WTC11 (cell line): Measurements from ENCODE around the gene SRCIN1.
A peak's percentile ranks its signal among the peaks of the same experiment; 100 is the strongest.

Source experiments
- CREB1 ChIP-seq: sonication (generic); formaldehyde crosslinking; IDR thresholded peaks from 2 replicates; pipeline ENCODE4 v1.8.0; 2023; ENCODE audit warnings: mild to moderate bottlenecking, missing genetic modification reagents
- E2F1 ChIP-seq: sonication (generic); formaldehyde crosslinking; IDR thresholded peaks from 2 replicates; pipeline ENCODE4 v1.8.0; 2022; ENCODE audit warnings: mild to moderate bottlenecking, missing genetic modification reagents
- FOXK1 ChIP-seq: sonication (generic); formaldehyde crosslinking; IDR thresholded peaks from 2 replicates; pipeline ENCODE4 v1.8.0; 2022; ENCODE audit warnings: mild to moderate bottlenecking, moderate library complexity, missing genetic modification reagents
- HMGA2 ChIP-seq: fragments of 250-450 bp; sonication (Bioruptor Pico); IDR thresholded peaks from 2 replicates; pipeline ENCODE4 v1.4.0; 2021; ENCODE audit warnings: mild to moderate bottlenecking, moderate library complexity
- KAT7 ChIP-seq: sonication (generic); formaldehyde crosslinking; IDR thresholded peaks from 2 replicates; pipeline ENCODE4 v1.8.1; 2023; ENCODE audit warnings: missing genetic modification reagents, mild to moderate bottlenecking, borderline replicate concordance
- MYBL2 ChIP-seq: sonication (generic); formaldehyde crosslinking; IDR thresholded peaks from 2 replicates; pipeline ENCODE4 v1.8.1; 2023; ENCODE audit warnings: mild to moderate bottlenecking, moderate library complexity, missing genetic modification reagents
- NR2C2 ChIP-seq: sonication (generic); formaldehyde crosslinking; IDR thresholded peaks from 2 replicates; pipeline ENCODE4 v1.8.0; 2022; ENCODE audit warnings: mild to moderate bottlenecking, missing genetic modification reagents
- RELA ChIP-seq: sonication (generic); formaldehyde crosslinking; IDR thresholded peaks from 2 replicates; pipeline ENCODE4 v1.8.1; 2022; ENCODE audit warnings: missing genetic modification reagents, mild to moderate bottlenecking, borderline replicate concordance
- SP1 ChIP-seq: sonication (generic); formaldehyde crosslinking; conservative IDR thresholded peaks from 2 replicates; pipeline ENCODE4 v1.8.1; 2022; ENCODE audit warnings: missing genetic modification reagents
- ZNF263 ChIP-seq: sonication (generic); formaldehyde crosslinking; IDR thresholded peaks from 2 replicates; pipeline ENCODE4 v1.8.1; 2022; ENCODE audit warnings: low read depth, mild to moderate bottlenecking, moderate library complexity, missing genetic modification reagents
- TF ChIP-seq, protein P1 (sequence below): fragments of 200-600 bp; IDR thresholded peaks from 2 replicates; pipeline ENCODE4 v1.8.0; 2022; ENCODE audit warnings: antibody characterized with exemption
- TF ChIP-seq, protein P2 (sequence below): sonication (generic); formaldehyde crosslinking; IDR thresholded peaks from 2 replicates; pipeline ENCODE4 v1.8.0; 2022; ENCODE audit warnings: missing genetic modification reagents
- TF ChIP-seq, protein P3 (sequence below): sonication (generic); formaldehyde crosslinking; conservative IDR thresholded peaks from 2 replicates; pipeline ENCODE4 v1.8.1; 2023; ENCODE audit warnings: mild to moderate bottlenecking, low read depth, missing genetic modification reagents, moderate library complexity
- TF ChIP-seq, protein P4 (sequence below): sonication (generic); formaldehyde crosslinking; IDR thresholded peaks from 2 replicates; pipeline ENCODE4 v1.8.0; 2022; ENCODE audit warnings: mild to moderate bottlenecking, missing genetic modification reagents

GRCh38 chr17:38559051-38559879 is 46.5 kb downstream of the SRCIN1 start:
- TF ChIP-seq, protein P1, sequence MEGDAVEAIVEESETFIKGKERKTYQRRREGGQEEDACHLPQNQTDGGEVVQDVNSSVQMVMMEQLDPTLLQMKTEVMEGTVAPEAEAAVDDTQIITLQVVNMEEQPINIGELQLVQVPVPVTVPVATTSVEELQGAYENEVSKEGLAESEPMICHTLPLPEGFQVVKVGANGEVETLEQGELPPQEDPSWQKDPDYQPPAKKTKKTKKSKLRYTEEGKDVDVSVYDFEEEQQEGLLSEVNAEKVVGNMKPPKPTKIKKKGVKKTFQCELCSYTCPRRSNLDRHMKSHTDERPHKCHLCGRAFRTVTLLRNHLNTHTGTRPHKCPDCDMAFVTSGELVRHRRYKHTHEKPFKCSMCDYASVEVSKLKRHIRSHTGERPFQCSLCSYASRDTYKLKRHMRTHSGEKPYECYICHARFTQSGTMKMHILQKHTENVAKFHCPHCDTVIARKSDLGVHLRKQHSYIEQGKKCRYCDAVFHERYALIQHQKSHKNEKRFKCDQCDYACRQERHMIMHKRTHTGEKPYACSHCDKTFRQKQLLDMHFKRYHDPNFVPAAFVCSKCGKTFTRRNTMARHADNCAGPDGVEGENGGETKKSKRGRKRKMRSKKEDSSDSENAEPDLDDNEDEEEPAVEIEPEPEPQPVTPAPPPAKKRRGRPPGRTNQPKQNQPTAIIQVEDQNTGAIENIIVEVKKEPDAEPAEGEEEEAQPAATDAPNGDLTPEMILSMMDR: no peak
- TF ChIP-seq SP1 (peak; percentile 69), NR2C2 (CRISPR knock-in tag) (no peak), CREB1 (CRISPR knock-in tag) (no peak), FOXK1 (CRISPR knock-in tag) (no peak; the same call in 1 of the 2 replicates), ZNF263 (peak; percentile 13; the same call in 1 of the 2 replicates), RELA (CRISPR knock-in tag) (no peak), MYBL2 (CRISPR knock-in tag) (no peak), E2F1 (no peak), HMGA2 (CRISPR knock-in tag) (no peak), KAT7 (CRISPR knock-in tag) (no peak)
- TF ChIP-seq, protein P2, sequence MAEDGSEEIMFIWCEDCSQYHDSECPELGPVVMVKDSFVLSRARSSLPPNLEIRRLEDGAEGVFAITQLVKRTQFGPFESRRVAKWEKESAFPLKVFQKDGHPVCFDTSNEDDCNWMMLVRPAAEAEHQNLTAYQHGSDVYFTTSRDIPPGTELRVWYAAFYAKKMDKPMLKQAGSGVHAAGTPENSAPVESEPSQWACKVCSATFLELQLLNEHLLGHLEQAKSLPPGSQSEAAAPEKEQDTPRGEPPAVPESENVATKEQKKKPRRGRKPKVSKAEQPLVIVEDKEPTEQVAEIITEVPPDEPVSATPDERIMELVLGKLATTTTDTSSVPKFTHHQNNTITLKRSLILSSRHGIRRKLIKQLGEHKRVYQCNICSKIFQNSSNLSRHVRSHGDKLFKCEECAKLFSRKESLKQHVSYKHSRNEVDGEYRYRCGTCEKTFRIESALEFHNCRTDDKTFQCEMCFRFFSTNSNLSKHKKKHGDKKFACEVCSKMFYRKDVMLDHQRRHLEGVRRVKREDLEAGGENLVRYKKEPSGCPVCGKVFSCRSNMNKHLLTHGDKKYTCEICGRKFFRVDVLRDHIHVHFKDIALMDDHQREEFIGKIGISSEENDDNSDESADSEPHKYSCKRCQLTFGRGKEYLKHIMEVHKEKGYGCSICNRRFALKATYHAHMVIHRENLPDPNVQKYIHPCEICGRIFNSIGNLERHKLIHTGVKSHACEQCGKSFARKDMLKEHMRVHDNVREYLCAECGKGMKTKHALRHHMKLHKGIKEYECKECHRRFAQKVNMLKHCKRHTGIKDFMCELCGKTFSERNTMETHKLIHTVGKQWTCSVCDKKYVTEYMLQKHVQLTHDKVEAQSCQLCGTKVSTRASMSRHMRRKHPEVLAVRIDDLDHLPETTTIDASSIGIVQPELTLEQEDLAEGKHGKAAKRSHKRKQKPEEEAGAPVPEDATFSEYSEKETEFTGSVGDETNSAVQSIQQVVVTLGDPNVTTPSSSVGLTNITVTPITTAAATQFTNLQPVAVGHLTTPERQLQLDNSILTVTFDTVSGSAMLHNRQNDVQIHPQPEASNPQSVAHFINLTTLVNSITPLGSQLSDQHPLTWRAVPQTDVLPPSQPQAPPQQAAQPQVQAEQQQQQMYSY (CRISPR knock-in tag): peak; percentile 7; the same call in 1 of the 2 replicates
- TF ChIP-seq, protein P3, sequence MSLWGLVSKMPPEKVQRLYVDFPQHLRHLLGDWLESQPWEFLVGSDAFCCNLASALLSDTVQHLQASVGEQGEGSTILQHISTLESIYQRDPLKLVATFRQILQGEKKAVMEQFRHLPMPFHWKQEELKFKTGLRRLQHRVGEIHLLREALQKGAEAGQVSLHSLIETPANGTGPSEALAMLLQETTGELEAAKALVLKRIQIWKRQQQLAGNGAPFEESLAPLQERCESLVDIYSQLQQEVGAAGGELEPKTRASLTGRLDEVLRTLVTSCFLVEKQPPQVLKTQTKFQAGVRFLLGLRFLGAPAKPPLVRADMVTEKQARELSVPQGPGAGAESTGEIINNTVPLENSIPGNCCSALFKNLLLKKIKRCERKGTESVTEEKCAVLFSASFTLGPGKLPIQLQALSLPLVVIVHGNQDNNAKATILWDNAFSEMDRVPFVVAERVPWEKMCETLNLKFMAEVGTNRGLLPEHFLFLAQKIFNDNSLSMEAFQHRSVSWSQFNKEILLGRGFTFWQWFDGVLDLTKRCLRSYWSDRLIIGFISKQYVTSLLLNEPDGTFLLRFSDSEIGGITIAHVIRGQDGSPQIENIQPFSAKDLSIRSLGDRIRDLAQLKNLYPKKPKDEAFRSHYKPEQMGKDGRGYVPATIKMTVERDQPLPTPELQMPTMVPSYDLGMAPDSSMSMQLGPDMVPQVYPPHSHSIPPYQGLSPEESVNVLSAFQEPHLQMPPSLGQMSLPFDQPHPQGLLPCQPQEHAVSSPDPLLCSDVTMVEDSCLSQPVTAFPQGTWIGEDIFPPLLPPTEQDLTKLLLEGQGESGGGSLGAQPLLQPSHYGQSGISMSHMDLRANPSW (CRISPR knock-in tag): no peak
- TF ChIP-seq, protein P4, sequence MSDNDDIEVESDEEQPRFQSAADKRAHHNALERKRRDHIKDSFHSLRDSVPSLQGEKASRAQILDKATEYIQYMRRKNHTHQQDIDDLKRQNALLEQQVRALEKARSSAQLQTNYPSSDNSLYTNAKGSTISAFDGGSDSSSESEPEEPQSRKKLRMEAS (CRISPR knock-in tag): peak; percentile 48; the same call in 1 of the 2 replicates
